Kidney (tissue), 14 donors: ENCODE measurements around the gene DAPK3. TPM values are rescaled to one million over a fixed set of nuclear protein-coding genes. Genes with fewer than 3 reads are reported as not detected.
A peak's percentile ranks its signal among the peaks of the same experiment; 100 is the strongest.
"Not testable (repeated sequence)": the region's sequence is repeated elsewhere in the genome, so short reads cannot be mapped to it uniquely, and the experiment has no call there.

Source experiments
- DNase-seq, 5 donors: peaks; one replicate each; pipeline ENCODE4 v3.0.0-alpha.2; 2013 to 2020
- FAIRE-seq: peaks from 2 replicates; lab custom pipeline; 2012; peaks lifted over from hg19 to GRCh38; lab: Jason Lieb, UNC
- H3K27ac ChIP-seq, 2 donors: one replicate each; pipeline ENCODE4 v1.7.0; 2013; ENCODE audit warnings: low read depth in 2 of 2, low read length in 2 of 2, inconsistent platforms in 1 of 2
- H3K27me3 ChIP-seq: one replicate; pipeline ENCODE4 v1.7.1; 2013; ENCODE audit warnings: low read length, inconsistent platforms; ENCODE audit not compliant: control insufficient read depth, insufficient read depth
- H3K36me3 ChIP-seq, 3 donors: one replicate each; pipeline versions ENCODE4 v1.7.0 to v1.7.1; 2013; ENCODE audit warnings: low read length in 3 of 3, control low read depth in 1 of 3, inconsistent platforms in 1 of 3; ENCODE audit not compliant: insufficient read depth in 3 of 3, control insufficient read depth in 2 of 3
- H3K4me1 ChIP-seq, 3 donors: one replicate each; pipeline versions ENCODE4 v1.7.0 to v1.7.1; 2013; ENCODE audit warnings: low read length in 3 of 3, inconsistent platforms in 1 of 3, low read depth in 1 of 3; ENCODE audit not compliant: control insufficient read depth in 2 of 3, insufficient read depth in 2 of 3
- H3K4me3 ChIP-seq, 3 donors: one replicate each; pipeline versions ENCODE4 v1.7.0 to v1.8.1; 2013; ENCODE audit warnings: low read length in 3 of 3, control low read depth in 1 of 3, inconsistent platforms in 1 of 3
- H3K9ac ChIP-seq, 3 donors: one replicate each; pipeline versions ENCODE4 v1.7.0 to v1.7.1; 2013; ENCODE audit warnings: low read length in 3 of 3, control low read depth in 1 of 3, inconsistent platforms in 1 of 3
- H3K9me3 ChIP-seq, 3 donors: one replicate each; pipeline versions ENCODE4 v1.7.0 to v1.7.1; 2013; ENCODE audit warnings: low read length in 3 of 3, control low read depth in 1 of 3, inconsistent platforms in 1 of 3; ENCODE audit not compliant: control insufficient read depth in 2 of 3, insufficient read depth in 1 of 3
- intact Hi-C: fragments of 100-400 bp; cut with DNase I; formaldehyde crosslinking; loops from one replicate; pipeline ENCODE4 v1.11.1; 2022
- polyA plus RNA-seq: library from polyadenylated mRNA; stranded (reverse); fragments of 350-450 nt; fragmentation: Illumina TruSeq; extraction: RNeasy Lipid Tissue Mini Kit (QIAGEN cat#74804); gene quantifications from one replicate; pipeline ENCODE4 v1.2.3, GENCODE V29; 2014; ENCODE audit warnings: low read depth, low replicate concordance; ENCODE audit not compliant: insufficient read depth
- total RNA-seq: library from RNA; stranded (reverse); fragmentation: NEBNext Ultra II Directional; extraction: Animal tissue kit (Norgen Biotek cat#: 25700); gene quantifications from one replicate; pipeline ENCODE4 v1.2.1, GENCODE V29; 2021
- TF ChIP-seq, protein P1 (sequence below): IDR thresholded peaks from 3 replicates; pipeline ENCODE4 v1.5.1; 2012; ENCODE audit warnings: mild to moderate bottlenecking, moderate library complexity, borderline replicate concordance; ENCODE audit not compliant: insufficient read depth; ENCODE audit errors: extremely low read depth
- donor health status: control.
- donor health status: control.
- donor health status: control.
- donor health status: control.
- donor health status: control.
- donor health status: DM: yes; HTN: yes; CAD: no.
- donor health status: Normal renal cell carcinoma (clear cell type).

Gene DAPK3
- total and polyA plus RNA-seq, 2 donors from 2014 or later, result 30.6 to 54.6 TPM

DNA sequence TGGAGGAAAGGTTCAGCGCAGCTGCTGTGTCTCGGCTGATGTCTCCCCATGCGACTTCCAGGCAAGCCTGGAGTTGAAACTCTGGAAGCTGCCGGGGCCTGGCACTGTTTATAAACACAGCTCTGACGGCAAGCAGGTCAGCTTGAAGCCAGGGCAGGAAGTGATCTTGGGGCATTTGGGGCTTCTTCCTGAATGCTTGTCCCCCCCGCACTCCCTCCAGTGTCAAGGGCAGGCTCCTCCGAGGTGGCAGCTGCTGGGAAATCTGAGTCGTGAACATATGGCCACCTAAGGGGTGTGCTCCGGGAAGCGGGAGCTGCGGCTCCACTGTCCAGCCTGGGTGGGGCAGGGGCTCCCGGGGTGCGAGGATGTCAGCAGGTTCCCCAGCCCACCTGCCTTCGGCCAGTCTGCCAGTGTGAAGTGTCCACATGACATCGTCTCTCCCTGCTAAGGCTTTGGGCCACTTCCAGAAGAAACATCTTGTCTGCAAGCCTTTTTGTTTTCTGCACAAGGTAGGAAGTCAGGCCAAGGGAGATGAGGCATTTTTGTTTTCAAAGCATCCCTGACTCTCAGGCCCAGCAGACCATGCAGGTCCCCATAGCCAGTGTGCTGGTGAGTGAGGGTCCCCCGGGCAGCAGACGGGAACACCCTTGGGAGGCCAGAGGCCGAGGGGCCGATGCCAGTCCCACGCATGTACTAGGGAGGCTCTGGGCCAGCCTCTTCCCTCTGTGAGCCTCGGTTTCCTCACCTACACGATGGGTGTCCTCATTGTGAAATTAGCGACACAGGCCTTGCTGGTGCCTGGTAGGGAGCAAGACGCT is 39.3 kb upstream of the DAPK3 start:
- Histone ChIP-seq H3K4me1 (peaks cover 0 to 48% (median 3%) of the 10 kb centered on the region in 3 donors), H3K27ac (no peak overlapping the region), H3K27me3 (no peaks in the 10 kb centered on the region), H3K4me3 (no peak overlapping the region), H3K9ac (no peak overlapping the region), H3K36me3 (peaks cover 0 to 12% (median 3%) of the 10 kb centered on the region in 3 donors), H3K9me3 (no peaks in the 10 kb centered on the region)
- DNase-seq, result peak in 2 of 5 donors; percentile 18 to 35
- intact Hi-C loops, result no loop called here
- TF ChIP-seq, protein P1, sequence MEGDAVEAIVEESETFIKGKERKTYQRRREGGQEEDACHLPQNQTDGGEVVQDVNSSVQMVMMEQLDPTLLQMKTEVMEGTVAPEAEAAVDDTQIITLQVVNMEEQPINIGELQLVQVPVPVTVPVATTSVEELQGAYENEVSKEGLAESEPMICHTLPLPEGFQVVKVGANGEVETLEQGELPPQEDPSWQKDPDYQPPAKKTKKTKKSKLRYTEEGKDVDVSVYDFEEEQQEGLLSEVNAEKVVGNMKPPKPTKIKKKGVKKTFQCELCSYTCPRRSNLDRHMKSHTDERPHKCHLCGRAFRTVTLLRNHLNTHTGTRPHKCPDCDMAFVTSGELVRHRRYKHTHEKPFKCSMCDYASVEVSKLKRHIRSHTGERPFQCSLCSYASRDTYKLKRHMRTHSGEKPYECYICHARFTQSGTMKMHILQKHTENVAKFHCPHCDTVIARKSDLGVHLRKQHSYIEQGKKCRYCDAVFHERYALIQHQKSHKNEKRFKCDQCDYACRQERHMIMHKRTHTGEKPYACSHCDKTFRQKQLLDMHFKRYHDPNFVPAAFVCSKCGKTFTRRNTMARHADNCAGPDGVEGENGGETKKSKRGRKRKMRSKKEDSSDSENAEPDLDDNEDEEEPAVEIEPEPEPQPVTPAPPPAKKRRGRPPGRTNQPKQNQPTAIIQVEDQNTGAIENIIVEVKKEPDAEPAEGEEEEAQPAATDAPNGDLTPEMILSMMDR, result no peak
- FAIRE-seq, result no peak

DNA sequence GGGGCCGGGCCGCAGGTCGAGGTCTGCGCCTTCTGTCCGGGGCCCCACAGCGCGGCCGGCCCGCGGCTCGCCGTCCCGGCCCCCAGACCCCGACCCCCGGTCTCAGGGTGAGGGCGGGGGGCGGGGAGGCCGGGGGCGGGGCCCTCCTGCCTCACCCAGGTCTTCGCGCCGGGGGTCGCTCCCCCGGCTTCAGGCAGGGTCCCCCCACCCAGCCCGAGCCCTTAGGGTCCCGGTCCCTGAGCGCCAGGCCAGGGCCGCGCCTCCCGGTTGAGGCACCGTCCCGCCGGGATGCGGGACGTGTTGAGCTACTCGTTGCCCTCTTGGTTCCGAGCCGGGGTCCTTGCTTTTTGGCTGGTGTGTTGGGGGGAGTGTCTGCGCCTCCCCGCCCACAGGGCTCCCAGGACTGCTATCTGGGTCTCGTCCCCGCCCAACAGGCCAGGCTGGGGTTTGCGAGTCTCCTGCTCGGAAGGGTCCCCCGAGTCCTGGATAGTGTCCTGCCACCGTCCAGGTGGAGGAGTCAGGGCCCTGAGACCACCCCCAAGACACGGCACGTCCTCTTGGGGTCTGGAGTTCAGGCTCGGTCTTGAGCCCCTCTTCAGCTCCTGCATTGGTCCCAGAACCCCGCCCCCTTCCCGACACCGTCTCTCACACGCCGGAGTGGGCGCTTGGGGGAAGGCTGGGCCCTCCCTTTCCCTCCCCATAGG is 37.1 kb upstream of the DAPK3 start:
- peak overlapping the region; percentile 63 to 88 (median 87) for H3K4me3 ChIP-seq
- H3K36me3 ChIP-seq, result no peaks in the 10 kb centered on the region
- no peak overlapping the region for H3K27ac ChIP-seq
- FAIRE-seq, result no peak
- no peaks in the 10 kb centered on the region for H3K27me3 ChIP-seq
- peak overlapping the region; percentile 49 to 93 (median 81) for H3K9ac ChIP-seq
- TF ChIP-seq, protein P1, result no peak
- H3K9me3 ChIP-seq, result no peaks in the 10 kb centered on the region
- H3K4me1 ChIP-seq, result peaks cover 0 to 33% (median 0%) of the 10 kb centered on the region in 3 donors
- DNase-seq, result peak in 3 of 5 donors; percentile 35 to 76 (median 63)
- intact Hi-C loops, result no loop called here

DNA sequence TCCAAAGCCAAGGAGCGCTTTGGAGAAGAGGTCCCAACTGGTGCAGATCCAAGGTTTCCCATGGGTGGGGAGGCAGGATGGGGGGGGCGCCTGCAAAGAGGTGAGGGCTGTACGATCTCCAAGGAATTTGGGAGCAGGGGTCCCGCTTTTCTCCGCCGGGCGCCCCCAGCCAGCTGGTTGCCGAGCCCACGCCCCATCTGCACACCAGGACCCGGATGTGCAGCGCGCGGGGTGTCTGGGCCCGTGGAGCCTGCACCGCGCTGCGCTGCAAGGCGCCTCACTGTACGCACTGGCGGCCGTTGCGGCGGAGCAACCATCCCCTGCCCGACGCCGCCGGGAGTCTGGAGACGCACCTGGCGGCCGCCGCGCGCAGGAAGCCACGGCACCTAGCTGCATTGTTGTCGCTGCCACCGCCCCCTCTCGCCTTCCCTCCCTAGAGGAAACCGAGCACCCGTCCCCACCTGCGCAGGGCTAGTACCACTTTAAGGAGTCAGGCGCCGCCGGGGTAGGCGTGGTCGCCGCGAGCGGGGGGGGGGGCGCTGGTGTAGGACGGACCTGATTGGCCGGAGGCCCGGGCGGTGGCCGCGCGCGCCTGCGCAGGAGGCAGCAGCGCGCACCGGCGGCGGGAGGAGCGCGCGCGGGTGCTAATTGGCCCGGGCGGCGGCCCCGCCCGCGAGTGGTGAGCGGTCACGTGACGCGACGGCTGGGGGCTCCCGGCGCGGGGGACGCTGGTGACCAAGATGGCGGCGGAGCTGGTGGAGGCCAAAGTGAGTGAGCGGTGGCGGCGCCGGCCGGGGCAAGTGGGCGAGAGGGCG is 36.3 kb upstream of the DAPK3 start, which contains the start of gene PIAS4:
Gene PIAS4, plus strand, starts transcription at position 716 of the 815 bp plus-strand sequence. Its CDS starts 25 bp downstream, at position 741.
- Histone ChIP-seq H3K36me3 (no peaks in the 10 kb centered on the region), H3K4me3 (peak within 1 kb of the TSS; percentile 67 to 88 (median 87)), H3K9ac (peak within 1 kb of the TSS; percentile 49 to 93 (median 81)), H3K27me3 (no peaks in the 10 kb centered on the region), H3K4me1 (peaks cover 0 to 29% (median 0%) of the 10 kb centered on the region in 3 donors), H3K27ac (peak within 1 kb of the TSS; percentile 72 to 83), H3K9me3 (no peaks in the 10 kb centered on the region)
- FAIRE-seq, result no peak
- TF ChIP-seq, protein P1, result peak; percentile 10
- intact Hi-C loops, result no loop called here
- DNase-seq, result peak; percentile 97 to 99 (median 99)

DNA sequence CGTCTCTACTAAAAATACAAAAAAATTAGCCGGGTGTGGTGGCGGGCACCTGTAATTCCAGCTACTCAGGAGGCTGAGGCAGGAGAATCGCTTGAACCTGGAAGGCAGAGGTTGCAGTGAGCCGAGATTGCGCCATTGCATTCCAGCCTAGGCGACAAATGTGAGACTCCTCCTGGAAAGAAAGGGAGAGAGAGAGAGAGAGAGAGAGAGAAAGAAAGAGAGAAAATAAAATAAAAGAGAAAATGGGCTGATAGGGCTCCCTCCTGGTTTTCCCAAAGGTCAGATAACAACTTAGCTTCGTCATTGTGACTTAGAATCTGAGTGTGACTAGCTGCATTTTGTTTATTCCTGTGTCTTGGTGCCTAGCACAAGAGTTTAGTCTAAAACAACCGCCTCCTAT is 34.5 kb upstream of the DAPK3 start:
- H3K9ac ChIP-seq, H3K4me3 ChIP-seq, DNase-seq, H3K27me3 ChIP-seq, H3K27ac ChIP-seq, intact Hi-C loops, H3K36me3 ChIP-seq, FAIRE-seq, H3K9me3 ChIP-seq: not testable (repeated sequence)
- peaks cover 0 to 21% (median 0%) of the 10 kb centered on the region in 3 donors for H3K4me1 ChIP-seq

DNA sequence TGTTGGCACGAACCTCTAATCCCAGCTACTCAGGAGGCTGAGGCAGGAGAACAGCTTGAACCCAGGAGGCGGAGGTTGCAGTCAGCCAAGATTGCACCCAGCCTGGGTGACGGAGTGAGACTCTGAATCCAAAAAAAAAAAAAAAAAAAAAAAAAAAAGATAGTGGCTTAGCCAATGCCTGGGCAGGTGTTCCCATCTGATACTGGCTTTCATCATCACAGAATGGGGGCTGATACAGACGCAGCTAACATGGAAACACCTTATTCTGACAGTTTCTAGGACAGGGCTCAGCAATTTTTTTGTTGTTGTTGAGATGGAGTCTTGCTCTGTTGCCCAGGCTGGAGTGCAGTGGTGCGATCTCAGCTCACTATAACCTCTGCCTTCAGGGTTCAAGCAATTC is 29.9 kb upstream of the DAPK3 start:
- FAIRE-seq, intact Hi-C loops, H3K4me3 ChIP-seq, H3K9ac ChIP-seq, H3K27me3 ChIP-seq, DNase-seq, H3K4me1 ChIP-seq, H3K36me3 ChIP-seq, H3K9me3 ChIP-seq, H3K27ac ChIP-seq: not testable (repeated sequence)
